ENCODE results near the gene SETBP1.

DNA sequence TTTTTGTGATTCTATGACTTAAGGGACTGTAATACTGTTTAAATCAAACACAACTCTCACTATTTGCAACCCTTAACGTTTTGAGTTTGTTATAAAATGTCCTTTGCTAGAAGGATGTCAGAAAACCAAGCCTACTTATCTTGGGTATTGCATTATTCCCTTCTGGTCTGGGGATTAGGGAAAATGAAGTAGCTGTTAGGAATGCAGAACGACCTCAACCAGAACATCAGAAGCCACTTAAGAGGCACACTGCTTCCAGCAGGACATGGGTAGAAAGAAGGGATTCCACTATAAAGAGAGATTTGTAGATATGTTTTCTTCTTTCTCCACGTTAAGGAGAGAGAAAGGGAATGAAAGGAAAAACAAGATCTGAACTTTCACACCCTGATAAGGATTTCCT lies 101.2 kb downstream of the SETBP1 start:
- TF ChIP-seq, protein P1, sequence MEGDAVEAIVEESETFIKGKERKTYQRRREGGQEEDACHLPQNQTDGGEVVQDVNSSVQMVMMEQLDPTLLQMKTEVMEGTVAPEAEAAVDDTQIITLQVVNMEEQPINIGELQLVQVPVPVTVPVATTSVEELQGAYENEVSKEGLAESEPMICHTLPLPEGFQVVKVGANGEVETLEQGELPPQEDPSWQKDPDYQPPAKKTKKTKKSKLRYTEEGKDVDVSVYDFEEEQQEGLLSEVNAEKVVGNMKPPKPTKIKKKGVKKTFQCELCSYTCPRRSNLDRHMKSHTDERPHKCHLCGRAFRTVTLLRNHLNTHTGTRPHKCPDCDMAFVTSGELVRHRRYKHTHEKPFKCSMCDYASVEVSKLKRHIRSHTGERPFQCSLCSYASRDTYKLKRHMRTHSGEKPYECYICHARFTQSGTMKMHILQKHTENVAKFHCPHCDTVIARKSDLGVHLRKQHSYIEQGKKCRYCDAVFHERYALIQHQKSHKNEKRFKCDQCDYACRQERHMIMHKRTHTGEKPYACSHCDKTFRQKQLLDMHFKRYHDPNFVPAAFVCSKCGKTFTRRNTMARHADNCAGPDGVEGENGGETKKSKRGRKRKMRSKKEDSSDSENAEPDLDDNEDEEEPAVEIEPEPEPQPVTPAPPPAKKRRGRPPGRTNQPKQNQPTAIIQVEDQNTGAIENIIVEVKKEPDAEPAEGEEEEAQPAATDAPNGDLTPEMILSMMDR (conservative IDR thresholded peaks at IDR 0.05; ENCODE audit: low read depth, low read length) = no peak
- no peak for TF ChIP-seq EZH2 (IDR thresholded peaks at IDR 0.05; ENCODE audit: borderline replicate concordance, low read depth, low read length, poor library complexity, severe bottlenecking)
